ENCODE results near the gene PRDM16.
"Not testable (repeated sequence)": the region's sequence is repeated elsewhere in the genome, so short reads cannot be mapped to it uniquely, and the experiment has no call there.

The PRDM16 gene

DNA sequence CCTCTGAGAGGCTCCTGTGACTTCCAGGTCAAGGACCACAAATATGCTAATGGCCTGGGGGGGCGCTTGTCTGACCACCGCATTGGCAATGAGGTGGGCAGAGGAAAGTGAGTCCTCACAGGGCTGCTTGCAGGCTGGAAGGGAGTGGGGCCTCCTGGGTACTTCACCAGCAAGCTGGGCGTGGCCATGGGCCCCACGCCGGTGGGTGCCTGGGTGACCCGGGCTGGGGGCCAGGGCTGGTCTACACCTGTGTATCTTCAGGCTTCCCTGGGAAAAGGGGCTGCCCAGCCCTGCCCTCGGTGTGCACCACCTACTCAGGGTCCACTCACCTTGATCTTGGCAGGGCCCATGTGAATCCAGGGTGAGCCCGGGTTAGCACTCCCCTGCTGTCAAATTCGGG is 167.4 kb downstream of the PRDM16 start:
- Mint-ChIP-seq H3K4me3 (no peak overlapping the region), H3K4me1 (no peaks in the 10 kb centered on the region), H3K27me3 (no peaks in the 10 kb centered on the region), H3K36me3 (no peaks in the 10 kb centered on the region), H3K27ac (no peak overlapping the region), H3K9me3 (no peaks in the 10 kb centered on the region)
- DNase-seq (no peak), ATAC-seq (replicated peaks) (no peak)

GRCh38 chr1:3236955-3237354 is 168.0 kb downstream of the PRDM16 start:
- no peaks in the 10 kb centered on the region for H3K27me3 Mint-ChIP-seq

DNA sequence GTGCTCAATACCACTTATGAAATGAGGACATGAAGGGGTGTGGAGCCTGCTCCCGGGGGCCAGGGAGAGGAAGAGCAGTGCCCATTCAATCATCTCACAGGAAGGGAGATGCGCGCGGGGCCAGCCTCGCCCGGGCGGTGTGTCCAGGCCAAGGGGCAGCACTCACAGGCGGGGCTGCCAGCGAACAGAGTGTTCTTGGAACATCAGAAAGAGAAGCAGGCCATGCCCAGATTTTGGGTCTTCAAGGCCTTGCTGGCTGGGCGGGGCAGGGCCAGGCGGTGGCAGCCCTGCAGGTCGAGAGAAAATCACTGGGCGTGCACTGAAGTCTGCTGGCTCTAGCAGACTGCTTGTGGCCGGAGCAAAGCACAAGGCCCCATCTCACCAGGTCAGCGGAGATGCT is 168.6 kb downstream of the PRDM16 start:
- H3K9me3 Mint-ChIP-seq, result no peaks in the 10 kb centered on the region
- H3K4me1 Mint-ChIP-seq, result no peaks in the 10 kb centered on the region
- H3K27me3 Mint-ChIP-seq, result no peaks in the 10 kb centered on the region
- no peak overlapping the region for H3K27ac Mint-ChIP-seq
- no peak for DNase-seq
- H3K4me3 Mint-ChIP-seq, result no peak overlapping the region
- H3K36me3 Mint-ChIP-seq, result no peaks in the 10 kb centered on the region
- no peak for ATAC-seq (replicated peaks)

More at GRCh38 chr1:3236955-3237354, 168.0 kb downstream of the PRDM16 start:
- H3K4me1 Mint-ChIP-seq, result no peaks in the 10 kb centered on the region
- ATAC-seq (replicated peaks) (no peak), DNase-seq (no peak)
- no peak overlapping the region for H3K27ac Mint-ChIP-seq
- H3K9me3 Mint-ChIP-seq, result no peaks in the 10 kb centered on the region
- no peak overlapping the region for H3K4me3 Mint-ChIP-seq
- H3K36me3 Mint-ChIP-seq, result no peaks in the 10 kb centered on the region

- Mint-ChIP-seq H3K27me3 (no peaks in the 10 kb centered on the region), H3K27ac (no peak overlapping the region), H3K9me3 (no peaks in the 10 kb centered on the region), H3K4me3 (no peak overlapping the region), H3K36me3 (no peaks in the 10 kb centered on the region), H3K4me1 (no peaks in the 10 kb centered on the region)
- DNase-seq (no peak), ATAC-seq (replicated peaks) (no peak)
Measured at GRCh38 chr1:3237994-3238702, 169.1 kb downstream of the PRDM16 start.

DNA sequence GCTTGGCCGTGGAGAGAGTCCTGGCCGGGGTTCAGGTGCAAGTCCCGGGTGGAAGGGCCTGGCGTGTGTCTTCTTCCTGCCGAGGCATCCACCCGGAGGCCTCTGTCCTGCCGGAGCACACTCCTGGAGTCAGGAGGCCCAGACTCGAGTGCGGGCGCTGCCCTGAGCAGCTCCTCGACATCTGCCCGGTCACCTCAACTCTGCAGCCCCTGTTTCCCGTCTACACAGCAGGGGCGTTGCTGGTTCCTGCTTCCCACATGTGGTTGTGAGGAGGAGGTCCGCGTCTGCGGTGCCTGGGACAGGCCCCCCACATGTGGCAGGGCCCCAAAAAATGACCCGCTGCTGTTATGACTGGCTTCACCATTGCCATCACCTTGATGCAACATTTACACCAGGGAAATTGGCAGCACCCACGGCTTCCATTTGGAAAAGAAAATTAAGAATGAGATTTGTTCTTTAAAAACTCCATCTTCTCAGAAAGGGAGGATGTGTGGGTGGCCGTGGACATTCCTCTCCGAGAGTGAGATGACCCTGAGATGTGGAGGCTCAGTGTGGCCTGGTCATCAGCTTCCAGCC is 169.8 kb downstream of the PRDM16 start:
- DNase-seq, result no peak
- ATAC-seq (replicated peaks), result no peak
- no peak overlapping the region for H3K27ac Mint-ChIP-seq
- no peaks in the 10 kb centered on the region for H3K27me3 Mint-ChIP-seq
- H3K4me3 Mint-ChIP-seq, result no peak overlapping the region
- no peaks in the 10 kb centered on the region for H3K36me3 Mint-ChIP-seq
- H3K9me3 Mint-ChIP-seq, result no peaks in the 10 kb centered on the region
- no peaks in the 10 kb centered on the region for H3K4me1 Mint-ChIP-seq

- H3K27ac Mint-ChIP-seq; H3K9me3 Mint-ChIP-seq; ATAC-seq (replicated peaks): not testable (repeated sequence)
Measured at GRCh38 chr1:3239991-3240390, 171.0 kb downstream of the PRDM16 start.

DNA sequence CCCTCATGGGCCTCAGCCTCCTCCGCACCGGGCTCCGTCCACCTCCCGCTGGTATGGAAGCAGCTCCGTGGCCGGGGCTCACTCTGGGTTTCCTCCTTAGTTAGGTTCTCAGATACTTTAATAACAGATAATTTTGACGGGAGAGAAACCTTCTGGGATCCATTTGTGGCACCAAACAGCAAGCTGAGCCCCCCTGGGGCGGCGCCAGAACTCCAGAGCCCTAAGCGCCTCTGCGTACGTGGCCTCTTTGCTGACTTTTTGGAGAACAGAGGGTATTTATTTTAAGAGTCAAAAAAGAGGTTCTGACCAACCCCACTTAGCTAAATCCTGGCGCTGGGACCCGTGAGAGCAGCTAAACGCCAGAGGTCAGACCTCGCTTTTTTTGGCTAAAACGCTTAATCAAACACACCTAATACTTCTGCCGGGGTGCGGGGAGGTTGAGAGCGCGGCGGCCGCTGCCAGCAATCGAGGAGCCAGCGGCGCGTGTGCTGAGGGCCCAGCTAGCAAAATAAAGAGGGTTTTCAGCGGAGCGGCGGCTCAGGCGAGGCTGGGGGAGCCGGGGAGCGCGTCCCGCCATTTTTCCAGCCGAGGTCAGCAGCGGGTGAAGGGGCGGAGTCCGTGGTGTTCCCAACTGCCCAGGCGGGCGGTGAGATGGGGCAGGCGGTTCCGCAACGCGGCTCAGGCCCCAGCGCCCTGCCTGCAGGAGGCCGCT is 171.7 kb downstream of the PRDM16 start:
- no peak for DNase-seq
- Mint-ChIP-seq H3K9me3 (no peaks in the 10 kb centered on the region), H3K27me3 (peaks cover 1 to 2% of the 10 kb centered on the region in 2 donors), H3K36me3 (no peaks in the 10 kb centered on the region), H3K4me1 (no peaks in the 10 kb centered on the region), H3K27ac (no peak overlapping the region), H3K4me3 (no peak overlapping the region)
- no peak for ATAC-seq (replicated peaks)

More at GRCh38 chr1:3239991-3240390, 171.0 kb downstream of the PRDM16 start:
- H3K4me1 Mint-ChIP-seq, H3K4me3 Mint-ChIP-seq, H3K27me3 Mint-ChIP-seq, DNase-seq, H3K36me3 Mint-ChIP-seq: not testable (repeated sequence)

DNA sequence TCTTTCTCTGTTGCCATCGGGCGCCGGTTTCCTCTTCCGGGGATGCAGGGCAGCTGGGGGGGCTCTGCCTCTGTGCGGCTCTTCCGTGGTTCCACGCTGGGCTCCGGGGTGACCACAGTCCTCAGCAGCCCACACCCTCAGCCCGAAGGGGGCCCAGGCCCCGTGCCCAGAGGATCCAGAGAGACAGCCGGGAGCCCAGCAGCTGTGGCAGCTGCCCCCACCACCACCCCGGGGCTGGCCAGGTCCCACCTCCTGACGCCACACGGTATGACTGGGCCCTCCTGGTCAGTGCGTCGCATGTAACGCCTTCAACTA is 172.2 kb downstream of the PRDM16 start:
- no peak for DNase-seq
- H3K4me1 Mint-ChIP-seq, result no peaks in the 10 kb centered on the region
- no peak overlapping the region for H3K4me3 Mint-ChIP-seq
- no peaks in the 10 kb centered on the region for H3K36me3 Mint-ChIP-seq
- H3K27ac Mint-ChIP-seq, result no peak overlapping the region
- peaks cover 4 to 6% of the 10 kb centered on the region in 2 donors for H3K27me3 Mint-ChIP-seq
- no peak for ATAC-seq (replicated peaks)
- no peaks in the 10 kb centered on the region for H3K9me3 Mint-ChIP-seq

DNA sequence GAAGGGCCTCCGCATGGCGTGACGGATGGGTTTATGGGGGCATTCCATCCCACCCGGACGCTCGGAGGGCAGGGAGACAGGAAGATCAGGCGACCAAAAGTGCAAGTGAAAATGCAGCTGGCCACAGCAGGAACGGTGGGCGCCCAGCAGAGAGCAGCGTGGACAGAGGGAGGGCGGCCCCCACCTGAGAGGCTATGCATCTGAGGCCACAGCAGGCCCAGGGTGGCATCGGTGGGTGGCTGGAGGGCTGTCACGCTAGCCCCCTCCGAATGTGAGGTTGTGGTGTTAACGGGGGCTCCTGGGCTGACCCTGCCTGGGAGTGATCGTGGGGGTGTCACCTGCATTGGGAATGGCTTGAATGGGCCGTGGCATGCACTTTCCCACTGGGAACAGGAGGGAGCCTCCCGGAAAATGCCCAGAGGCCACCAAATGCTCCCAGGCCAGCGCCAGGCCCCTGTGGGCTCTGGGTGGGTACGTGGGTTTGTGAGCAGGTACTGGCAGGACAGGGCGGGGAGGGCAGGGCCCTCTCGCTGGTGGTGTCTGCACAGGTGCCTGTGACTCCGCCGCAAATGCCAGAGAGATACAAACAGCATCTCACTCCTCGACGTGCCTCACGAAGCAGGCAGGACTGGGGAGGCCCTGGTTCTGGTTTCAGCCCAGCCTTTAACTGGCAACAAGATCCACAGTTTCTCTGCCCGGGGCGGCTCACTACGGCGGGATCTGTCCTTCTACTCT is 172.8 kb downstream of the PRDM16 start:
- H3K36me3 Mint-ChIP-seq, result no peaks in the 10 kb centered on the region
- no peaks in the 10 kb centered on the region for H3K9me3 Mint-ChIP-seq
- peaks cover 5 to 9% of the 10 kb centered on the region in 2 donors for H3K27me3 Mint-ChIP-seq
- ATAC-seq (replicated peaks), result no peak
- DNase-seq, result no peak
- no peaks in the 10 kb centered on the region for H3K4me1 Mint-ChIP-seq
- H3K4me3 Mint-ChIP-seq, result no peak overlapping the region
- H3K27ac Mint-ChIP-seq, result no peak overlapping the region

- H3K36me3 Mint-ChIP-seq, result no peaks in the 10 kb centered on the region
- H3K4me3 Mint-ChIP-seq, result no peak overlapping the region
- ATAC-seq (replicated peaks), result no peak
- no peak for DNase-seq
- peaks cover 9 to 17% of the 10 kb centered on the region in 2 donors for H3K27me3 Mint-ChIP-seq
- H3K27ac Mint-ChIP-seq, result no peak overlapping the region
- H3K4me1 Mint-ChIP-seq, result peaks cover 0 to 2% of the 10 kb centered on the region in 2 donors
- no peaks in the 10 kb centered on the region for H3K9me3 Mint-ChIP-seq
Measured at GRCh38 chr1:3242408-3243260, 173.6 kb downstream of the PRDM16 start.

DNA sequence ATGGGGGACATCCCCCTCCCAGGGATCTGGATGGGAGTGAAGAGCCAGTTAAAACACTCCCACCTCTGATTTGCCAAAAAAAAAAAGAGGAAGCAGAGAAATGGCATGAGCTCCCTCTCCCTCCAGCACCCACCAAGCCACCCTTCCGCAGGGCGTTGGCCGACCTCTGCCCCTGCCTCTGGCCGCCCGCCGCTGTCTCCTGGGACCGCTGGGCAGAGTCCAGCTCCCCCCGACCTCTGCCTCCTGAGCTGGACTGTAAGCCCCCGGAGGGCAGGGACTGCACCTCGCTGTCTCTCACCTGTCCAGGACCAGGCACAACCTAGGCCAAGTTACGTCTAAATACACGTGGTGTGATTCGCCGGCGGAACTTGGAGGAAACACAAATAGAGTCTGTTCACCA is 174.3 kb downstream of the PRDM16 start:
- no peaks in the 10 kb centered on the region for H3K36me3 Mint-ChIP-seq
- H3K9me3 Mint-ChIP-seq, result no peaks in the 10 kb centered on the region
- H3K4me3 Mint-ChIP-seq, result no peak overlapping the region
- no peak overlapping the region for H3K27ac Mint-ChIP-seq
- peaks cover 0 to 4% of the 10 kb centered on the region in 2 donors for H3K4me1 Mint-ChIP-seq
- no peak for DNase-seq
- no peak for ATAC-seq (replicated peaks)
- peaks cover 9 to 24% of the 10 kb centered on the region in 2 donors for H3K27me3 Mint-ChIP-seq

GRCh38 chr1:3244025-3244926 is 175.3 kb downstream of the PRDM16 start:
- ATAC-seq (replicated peaks) (no peak), DNase-seq (no peak)
- no peaks in the 10 kb centered on the region for H3K36me3 Mint-ChIP-seq
- peaks cover 0 to 4% of the 10 kb centered on the region in 2 donors for H3K4me1 Mint-ChIP-seq
- peaks cover 15 to 32% of the 10 kb centered on the region in 2 donors for H3K27me3 Mint-ChIP-seq
- H3K27ac Mint-ChIP-seq, result no peak overlapping the region
- H3K9me3 Mint-ChIP-seq, result no peaks in the 10 kb centered on the region
- no peak overlapping the region for H3K4me3 Mint-ChIP-seq

DNA sequence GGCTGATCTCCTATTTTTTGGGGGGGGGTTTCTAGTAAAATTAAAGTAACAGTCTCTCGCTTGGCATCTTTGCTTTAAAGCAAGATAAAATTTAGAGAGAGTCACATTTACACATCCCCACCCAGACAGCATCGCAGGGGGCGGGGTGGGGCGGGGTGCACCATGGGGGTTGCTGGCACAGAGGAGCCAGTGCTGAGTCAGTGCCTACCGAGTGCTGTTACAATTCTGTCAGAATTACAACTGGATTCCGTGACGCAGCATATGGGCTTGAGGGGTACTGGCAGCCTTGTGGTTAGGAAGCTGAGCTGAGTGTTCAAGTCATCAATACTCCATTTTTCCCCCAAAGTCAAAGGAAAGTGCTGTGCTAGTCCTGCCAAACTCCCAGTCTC is 175.9 kb downstream of the PRDM16 start:
- no peak overlapping the region for H3K4me3 Mint-ChIP-seq
- H3K9me3 Mint-ChIP-seq, result no peaks in the 10 kb centered on the region
- DNase-seq (no peak), ATAC-seq (replicated peaks) (no peak)
- H3K27ac Mint-ChIP-seq, result no peak overlapping the region
- H3K4me1 Mint-ChIP-seq, result peaks cover 0 to 4% of the 10 kb centered on the region in 2 donors
- H3K36me3 Mint-ChIP-seq, result no peaks in the 10 kb centered on the region
- peaks cover 16 to 37% of the 10 kb centered on the region in 2 donors for H3K27me3 Mint-ChIP-seq

Data from stimulated activated naive B cell treated with anti-CD40 and anti-IgM and Interleukin-4, amounts not matched to agents 10 μg/mL and 1 μg/mL and 100 μg/mL, for 72 hours (primary cell).